C1 segment of cervical spinal cord (tissue), 14 donors: ENCODE data around the gene LAYN.

Source experiments
- DNase-seq, 14 donors: peaks; one replicate each; lab custom pipeline; 2025; lab: John Stamatoyannopoulos, UW

LAYN gene

GRCh38 chr11:111531136-111531535, 9.4 kb upstream of the LAYN start:
- DNase-seq = no peak

- DNase-seq = no peak
These were observed 8.7 kb upstream of the LAYN start for GRCh38 chr11:111531687-111532364.

- no peak for DNase-seq
These were observed 8.2 kb upstream of the LAYN start for GRCh38 chr11:111532365-111532709.

GRCh38 chr11:111535281-111535680, 5.2 kb upstream of the LAYN start:
- DNase-seq = no peak

- no peak for DNase-seq
These were observed 3.1 kb upstream of the LAYN start for GRCh38 chr11:111537336-111537860.

- no peak for DNase-seq
These were observed 2.0 kb upstream of the LAYN start for GRCh38 chr11:111538407-111539114.

GRCh38 chr11:111539426-111540113, 950 bp upstream of the LAYN start:
- DNase-seq = no peak

- no peak for DNase-seq
These were observed 375 bp downstream of the LAYN start for GRCh38 chr11:111540937-111541253.

- DNase-seq = peak in 4 of 14 donors; percentile 30 to 42 (median 34)
These were observed 938 bp downstream of the LAYN start for GRCh38 chr11:111541254-111542061.

GRCh38 chr11:111542606-111543275, 2.2 kb downstream of the LAYN start:
- DNase-seq = no peak

- no peak for DNase-seq
These were observed 8.0 kb downstream of the LAYN start for GRCh38 chr11:111548525-111548924.

GRCh38 chr11:111549196-111549868, 8.8 kb downstream of the LAYN start:
- DNase-seq = no peak

GRCh38 chr11:111549869-111550203, 9.3 kb downstream of the LAYN start:
- DNase-seq = no peak

- DNase-seq = no peak
These were observed 9.7 kb downstream of the LAYN start for GRCh38 chr11:111550258-111550657.

GRCh38 chr11:111554532-111554931, 14.0 kb downstream of the LAYN start:
- DNase-seq = no peak

GRCh38 chr11:111555255-111555654, 14.7 kb downstream of the LAYN start:
- DNase-seq = no peak

GRCh38 chr11:111557425-111558111, 17.0 kb downstream of the LAYN start:
- no peak for DNase-seq

GRCh38 chr11:111559800-111560464, 19.4 kb downstream of the LAYN start:
- no peak for DNase-seq

GRCh38 chr11:111560800-111561199, 20.3 kb downstream of the LAYN start:
- no peak for DNase-seq

GRCh38 chr11:111561306-111561705, 20.8 kb downstream of the LAYN start:
- no peak for DNase-seq
